ENCODE results near the gene CDC45. TPM values are rescaled to one million over a fixed set of nuclear protein-coding genes. Genes with fewer than 3 reads are reported as not detected.

The CDC45 gene
- total RNA-seq, 4 donors from 2014 or later = 0.27 TPM; not detected in 3

DNA sequence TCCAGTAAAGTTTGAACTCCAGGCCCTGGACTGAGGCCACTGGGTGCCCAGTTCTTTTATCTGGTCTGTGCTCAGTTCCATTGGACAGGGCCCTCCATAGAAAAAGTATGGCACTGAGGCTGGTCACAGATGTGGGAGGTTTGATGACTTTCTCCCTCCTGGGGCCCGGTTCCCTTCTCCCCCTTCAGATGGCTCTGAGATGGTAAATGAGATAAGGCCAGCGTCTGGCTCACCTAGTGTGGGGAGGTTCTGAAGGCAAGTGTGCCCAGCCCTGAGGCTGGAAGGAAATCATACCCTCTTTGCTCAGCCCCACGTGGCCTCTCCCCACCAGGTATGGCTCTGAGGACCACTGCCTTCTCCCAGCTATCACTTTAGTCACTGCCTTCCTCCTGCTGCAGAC is 45.9 kb downstream of the CDC45 start:
- DNase-seq = no peak
- Histone ChIP-seq H3K4me3 (no peak overlapping the region), H3K9me3 (no peaks in the 10 kb centered on the region), H3K27ac (peak overlapping the region; percentile 50 to 85 (median 78)), H3K27me3 (peaks cover 18 to 26% (median 24%) of the 10 kb centered on the region in 3 donors), H3K4me1 (peaks cover 0 to 8% of the 10 kb centered on the region in 2 donors), H3K36me3 (no peaks in the 10 kb centered on the region)
- in situ Hi-C loops (cut with MboI; ENCODE audit: low sequenced_read_pairs in 4 of 4) (no loop called here), intact Hi-C loops (cut with DNase I; ENCODE audit: low total_unique reads) (no loop called here)
- TF ChIP-seq POLR2A (IDR thresholded peaks at IDR 0.05) = no peak
- TF ChIP-seq, protein P1, sequence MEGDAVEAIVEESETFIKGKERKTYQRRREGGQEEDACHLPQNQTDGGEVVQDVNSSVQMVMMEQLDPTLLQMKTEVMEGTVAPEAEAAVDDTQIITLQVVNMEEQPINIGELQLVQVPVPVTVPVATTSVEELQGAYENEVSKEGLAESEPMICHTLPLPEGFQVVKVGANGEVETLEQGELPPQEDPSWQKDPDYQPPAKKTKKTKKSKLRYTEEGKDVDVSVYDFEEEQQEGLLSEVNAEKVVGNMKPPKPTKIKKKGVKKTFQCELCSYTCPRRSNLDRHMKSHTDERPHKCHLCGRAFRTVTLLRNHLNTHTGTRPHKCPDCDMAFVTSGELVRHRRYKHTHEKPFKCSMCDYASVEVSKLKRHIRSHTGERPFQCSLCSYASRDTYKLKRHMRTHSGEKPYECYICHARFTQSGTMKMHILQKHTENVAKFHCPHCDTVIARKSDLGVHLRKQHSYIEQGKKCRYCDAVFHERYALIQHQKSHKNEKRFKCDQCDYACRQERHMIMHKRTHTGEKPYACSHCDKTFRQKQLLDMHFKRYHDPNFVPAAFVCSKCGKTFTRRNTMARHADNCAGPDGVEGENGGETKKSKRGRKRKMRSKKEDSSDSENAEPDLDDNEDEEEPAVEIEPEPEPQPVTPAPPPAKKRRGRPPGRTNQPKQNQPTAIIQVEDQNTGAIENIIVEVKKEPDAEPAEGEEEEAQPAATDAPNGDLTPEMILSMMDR (IDR thresholded peaks at IDR 0.05 in 4 of 5, conservative IDR thresholded peaks at IDR 0.05 in 1 of 5) = no peak
- ATAC-seq = no peak

DNA sequence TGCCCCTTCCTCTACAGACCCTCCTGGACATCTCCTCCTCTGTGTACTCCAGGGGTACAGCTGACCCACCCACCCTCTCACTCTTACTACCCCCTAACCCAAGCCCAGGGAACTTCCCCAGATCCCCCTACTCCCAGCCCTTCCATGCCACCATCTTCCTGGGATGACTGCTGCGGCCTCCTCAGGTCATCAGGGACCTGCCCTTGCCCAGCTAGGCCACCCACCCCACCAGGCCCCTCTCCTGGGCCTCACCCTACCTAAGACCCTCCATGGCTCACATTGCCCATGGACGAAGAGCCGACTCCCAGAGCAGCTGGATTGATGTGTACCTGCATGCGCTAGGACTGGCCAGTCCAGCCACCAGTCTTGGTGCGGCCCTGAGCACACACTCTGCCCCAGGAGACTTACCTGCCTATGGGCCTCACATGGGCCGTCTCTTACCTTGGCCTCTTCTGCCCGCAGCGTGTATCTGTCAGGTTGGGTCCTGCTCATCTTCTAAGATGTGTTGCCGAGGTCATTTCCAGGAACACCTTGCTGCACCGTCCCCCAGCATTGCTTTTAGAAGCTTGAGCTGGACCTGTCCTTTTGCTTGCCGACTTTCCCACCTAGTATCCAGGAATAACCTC is 46.5 kb downstream of the CDC45 start:
- ATAC-seq (no peak), DNase-seq (no peak)
- intact Hi-C loops (cut with DNase I; ENCODE audit: low total_unique reads) (no loop called here), in situ Hi-C loops (cut with MboI; ENCODE audit: low sequenced_read_pairs in 4 of 4) (no loop called here)
- TF ChIP-seq POLR2A (IDR thresholded peaks at IDR 0.05) = no peak
- TF ChIP-seq, protein P1 (IDR thresholded peaks at IDR 0.05 in 4 of 5, conservative IDR thresholded peaks at IDR 0.05 in 1 of 5) = no peak
- Histone ChIP-seq H3K36me3 (no peaks in the 10 kb centered on the region), H3K4me1 (peaks cover 0 to 8% of the 10 kb centered on the region in 2 donors), H3K27me3 (peaks cover 21 to 26% (median 24%) of the 10 kb centered on the region in 3 donors), H3K9me3 (no peaks in the 10 kb centered on the region), H3K27ac (peak overlapping the region; percentile 50 to 85 (median 78)), H3K4me3 (no peak overlapping the region)

DNA sequence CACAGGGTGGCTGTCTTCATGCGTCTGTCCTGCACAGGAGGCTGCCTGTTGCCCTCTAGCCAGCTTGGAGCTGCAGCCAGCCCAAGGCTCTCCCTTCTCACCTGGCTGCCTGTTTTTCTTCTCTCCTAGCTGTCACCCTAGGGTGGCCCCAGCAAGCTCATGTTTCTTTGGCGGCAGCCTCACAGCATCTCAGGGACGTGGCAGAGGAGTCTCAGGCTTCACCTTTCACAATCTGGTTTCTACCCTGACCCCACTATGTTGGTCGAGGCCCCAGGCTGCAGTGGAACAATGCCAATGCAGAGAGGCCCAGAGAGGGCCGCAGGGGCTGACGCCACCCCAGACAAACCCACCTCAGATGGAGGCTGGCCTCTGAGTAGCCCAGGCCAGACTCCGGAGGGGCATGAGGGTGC is 47.0 kb downstream of the CDC45 start:
- Histone ChIP-seq H3K9me3 (no peaks in the 10 kb centered on the region), H3K4me1 (peaks cover 0 to 8% of the 10 kb centered on the region in 2 donors), H3K4me3 (no peak overlapping the region), H3K36me3 (no peaks in the 10 kb centered on the region), H3K27me3 (peaks cover 21 to 26% (median 24%) of the 10 kb centered on the region in 3 donors), H3K27ac (peak overlapping the region in 3 of 4 donors; percentile 74 to 85 (median 82))
- no peak for ATAC-seq
- TF ChIP-seq, protein P1 (IDR thresholded peaks at IDR 0.05 in 4 of 5, conservative IDR thresholded peaks at IDR 0.05 in 1 of 5) = no peak
- TF ChIP-seq POLR2A (IDR thresholded peaks at IDR 0.05) = no peak
- no peak for DNase-seq
- intact Hi-C loops (cut with DNase I; ENCODE audit: low total_unique reads) = no loop called here
- in situ Hi-C loops (cut with MboI; ENCODE audit: low sequenced_read_pairs in 4 of 4) = no loop called here

DNA sequence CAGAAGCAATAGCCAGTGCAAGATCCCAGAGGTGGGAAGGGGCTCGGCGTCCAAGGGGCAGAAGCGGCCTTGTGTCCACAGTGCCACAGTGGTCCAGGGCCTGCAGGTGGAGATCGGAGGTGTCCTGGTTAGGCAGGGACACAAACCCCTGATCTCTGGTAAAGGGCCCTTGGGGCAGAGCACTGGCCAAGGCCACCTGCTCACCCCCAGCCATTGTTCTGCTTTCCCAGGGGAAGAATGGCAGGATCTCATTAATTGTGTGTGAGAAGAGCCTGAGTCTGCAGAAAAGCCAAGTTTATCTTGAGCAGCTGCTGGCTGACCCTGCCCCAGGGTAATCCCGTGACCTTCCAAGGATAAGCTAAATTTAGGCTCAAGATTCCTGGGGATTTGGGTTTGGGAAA is 47.6 kb downstream of the CDC45 start:
- no peak for DNase-seq
- Histone ChIP-seq H3K27ac (peak overlapping the region in 3 of 4 donors; percentile 74 to 85 (median 82)), H3K27me3 (peaks cover 21 to 26% (median 24%) of the 10 kb centered on the region in 3 donors), H3K4me3 (no peak overlapping the region), H3K9me3 (no peaks in the 10 kb centered on the region), H3K36me3 (no peaks in the 10 kb centered on the region), H3K4me1 (peaks cover 0 to 8% of the 10 kb centered on the region in 2 donors)
- intact Hi-C loops (cut with DNase I; ENCODE audit: low total_unique reads) (no loop called here), in situ Hi-C loops (cut with MboI; ENCODE audit: low sequenced_read_pairs in 4 of 4) (no loop called here)
- TF ChIP-seq, protein P1 (IDR thresholded peaks at IDR 0.05 in 4 of 5, conservative IDR thresholded peaks at IDR 0.05 in 1 of 5) = no peak
- no peak for TF ChIP-seq POLR2A (IDR thresholded peaks at IDR 0.05)
- peak in 1 of 2 donors; percentile 20 for ATAC-seq
